Skeletal muscle satellite cell (primary cell): ENCODE measurements around the gene APOB.

Experiments
- H3K27me3 ChIP-seq: 2 replicates; pipeline ENCODE4 v1.7.0; 2013; ENCODE audit warnings: low read length; ENCODE audit not compliant: control insufficient read depth, insufficient read depth
- H3K36me3 ChIP-seq: 2 replicates; pipeline ENCODE4 v1.7.0; 2013; ENCODE audit warnings: mild to moderate bottlenecking, control low read depth, low read length; ENCODE audit not compliant: insufficient read depth
- H3K4me1 ChIP-seq: 2 replicates; pipeline ENCODE4 v1.7.0; 2013; ENCODE audit warnings: low read length; ENCODE audit not compliant: control insufficient read depth, insufficient read depth
- H3K4me2 ChIP-seq: 2 replicates; pipeline ENCODE4 v1.7.0; 2013; ENCODE audit warnings: mild to moderate bottlenecking, low read length
- H3K4me3 ChIP-seq: 2 replicates; pipeline ENCODE4 v1.7.0; 2013; ENCODE audit warnings: low read length
- H3K9ac ChIP-seq: 2 replicates; pipeline ENCODE4 v1.7.0; 2013; ENCODE audit warnings: mild to moderate bottlenecking, low read depth, low read length, moderate library complexity
- H3K9me3 ChIP-seq: replicated peaks from 2 replicates; pipeline ENCODE4 v1.7.0; 2013; ENCODE audit warnings: mild to moderate bottlenecking, control low read depth, low read length

Gene APOB

DNA sequence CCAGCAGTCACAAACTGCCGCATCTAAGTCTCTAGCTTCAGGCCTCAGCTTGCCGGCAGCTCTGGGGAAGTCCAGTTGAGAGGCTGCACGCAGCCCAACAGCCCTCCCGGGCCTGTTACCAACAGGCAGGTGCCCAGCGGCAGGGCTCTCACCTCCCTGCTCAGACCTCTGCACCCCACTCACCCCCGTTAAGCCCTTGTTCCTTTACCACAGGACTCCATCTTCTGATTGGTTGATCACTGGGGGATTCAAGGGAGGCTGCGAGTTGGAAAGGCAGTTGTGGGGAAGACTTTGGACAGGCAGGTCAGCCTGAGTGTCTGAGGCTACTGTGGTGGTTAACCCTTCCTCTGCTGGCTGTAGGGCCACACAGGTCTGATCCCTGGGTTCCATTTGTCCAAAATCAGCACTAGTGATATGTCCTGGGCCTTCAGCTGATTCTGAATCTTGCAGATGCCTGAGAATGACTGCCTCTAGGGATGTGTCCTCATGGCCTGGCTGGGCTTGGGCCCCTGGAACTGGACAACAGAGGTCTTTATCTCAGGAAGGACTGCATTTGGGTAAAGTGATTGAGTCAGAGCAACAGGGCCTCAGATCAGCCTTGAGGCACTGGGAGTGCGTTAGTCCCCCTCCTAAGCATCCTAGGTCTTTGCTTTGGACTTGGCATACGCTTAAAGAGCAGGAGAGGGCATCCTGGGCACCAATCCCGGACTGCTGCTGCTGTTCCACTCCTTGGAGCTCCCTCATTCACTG lies 88.4 kb downstream of the APOB start:
- H3K9ac ChIP-seq = no peak overlapping the region
- H3K27me3 ChIP-seq = peaks cover 33% of the 10 kb centered on the region
- H3K4me2 ChIP-seq = no peak overlapping the region
- no peaks in the 10 kb centered on the region for H3K36me3 ChIP-seq
- H3K4me3 ChIP-seq = no peak overlapping the region
- no peaks in the 10 kb centered on the region for H3K9me3 ChIP-seq
- no peaks in the 10 kb centered on the region for H3K4me1 ChIP-seq

DNA sequence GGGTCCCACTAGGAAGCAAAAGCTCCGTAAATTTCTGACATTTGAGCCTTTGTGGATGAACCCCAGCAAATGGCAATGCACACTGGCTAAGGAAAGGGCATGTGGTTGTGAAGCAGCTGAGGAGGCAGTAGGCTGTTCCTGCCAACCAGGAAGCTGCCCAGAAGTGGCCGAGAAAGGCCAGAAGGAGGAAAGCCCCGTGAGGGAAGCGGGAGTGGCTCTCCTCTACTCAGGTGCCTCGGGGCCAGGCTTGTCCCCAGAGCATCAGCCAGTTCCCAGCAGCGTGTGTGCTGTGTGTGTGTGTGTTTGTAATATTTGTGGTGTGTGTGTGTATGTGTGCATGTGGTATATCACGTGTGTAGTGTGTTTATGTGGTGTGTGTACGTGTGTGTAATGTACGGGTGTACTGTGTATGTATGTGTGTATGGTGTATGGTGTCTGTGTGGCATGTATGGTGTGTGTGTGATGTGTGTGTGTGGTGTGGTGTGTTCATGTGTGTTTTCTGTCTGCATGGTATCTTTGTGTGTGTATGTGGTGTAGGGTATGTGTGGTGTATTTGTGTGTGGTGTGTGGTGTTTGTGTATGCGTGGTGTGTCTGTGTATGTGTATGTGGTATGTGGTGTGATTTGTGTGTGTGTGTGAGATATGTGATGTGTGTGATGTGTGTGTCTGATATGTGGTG lies 90.6 kb downstream of the APOB start:
- peaks cover 34% of the 10 kb centered on the region for H3K27me3 ChIP-seq
- H3K9me3 ChIP-seq = no peaks in the 10 kb centered on the region
- H3K4me3 ChIP-seq = no peak overlapping the region
- H3K4me2 ChIP-seq = no peak overlapping the region
- H3K4me1 ChIP-seq = no peaks in the 10 kb centered on the region
- H3K9ac ChIP-seq = no peak overlapping the region
- H3K36me3 ChIP-seq = no peaks in the 10 kb centered on the region
